ENCODE results near the gene STX7.

DNA sequence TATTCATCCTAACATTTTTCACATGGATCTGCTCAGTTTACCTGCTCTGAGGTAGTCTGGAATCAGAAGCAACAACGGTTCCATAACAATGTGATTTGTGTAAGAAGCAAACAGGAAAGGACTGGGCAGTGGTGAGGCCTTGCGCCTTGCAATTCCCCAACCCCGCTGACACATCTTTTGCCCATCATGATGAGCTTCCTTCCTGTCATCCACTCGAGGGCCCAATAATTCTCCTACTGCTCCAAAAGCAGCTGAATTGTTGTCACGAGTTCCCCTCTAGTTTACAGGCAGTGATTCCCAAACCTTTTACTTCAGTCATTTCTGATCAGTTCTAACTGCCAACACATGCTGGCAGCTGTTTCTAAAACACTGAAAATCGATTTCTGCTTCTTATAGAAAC is 22.9 kb downstream of the STX7 start:
- TF ChIP-seq, protein P1, sequence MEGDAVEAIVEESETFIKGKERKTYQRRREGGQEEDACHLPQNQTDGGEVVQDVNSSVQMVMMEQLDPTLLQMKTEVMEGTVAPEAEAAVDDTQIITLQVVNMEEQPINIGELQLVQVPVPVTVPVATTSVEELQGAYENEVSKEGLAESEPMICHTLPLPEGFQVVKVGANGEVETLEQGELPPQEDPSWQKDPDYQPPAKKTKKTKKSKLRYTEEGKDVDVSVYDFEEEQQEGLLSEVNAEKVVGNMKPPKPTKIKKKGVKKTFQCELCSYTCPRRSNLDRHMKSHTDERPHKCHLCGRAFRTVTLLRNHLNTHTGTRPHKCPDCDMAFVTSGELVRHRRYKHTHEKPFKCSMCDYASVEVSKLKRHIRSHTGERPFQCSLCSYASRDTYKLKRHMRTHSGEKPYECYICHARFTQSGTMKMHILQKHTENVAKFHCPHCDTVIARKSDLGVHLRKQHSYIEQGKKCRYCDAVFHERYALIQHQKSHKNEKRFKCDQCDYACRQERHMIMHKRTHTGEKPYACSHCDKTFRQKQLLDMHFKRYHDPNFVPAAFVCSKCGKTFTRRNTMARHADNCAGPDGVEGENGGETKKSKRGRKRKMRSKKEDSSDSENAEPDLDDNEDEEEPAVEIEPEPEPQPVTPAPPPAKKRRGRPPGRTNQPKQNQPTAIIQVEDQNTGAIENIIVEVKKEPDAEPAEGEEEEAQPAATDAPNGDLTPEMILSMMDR (IDR thresholded peaks at IDR 0.05; ENCODE audit: extremely low read depth in 1 of 2, insufficient read depth in 1 of 2, low read depth in 1 of 2, low read length in 2 of 2) = no peak
- no peak for TF ChIP-seq POLR2A (IDR thresholded peaks at IDR 0.05; ENCODE audit: low read depth, low read length)
- TF ChIP-seq, protein P2, sequence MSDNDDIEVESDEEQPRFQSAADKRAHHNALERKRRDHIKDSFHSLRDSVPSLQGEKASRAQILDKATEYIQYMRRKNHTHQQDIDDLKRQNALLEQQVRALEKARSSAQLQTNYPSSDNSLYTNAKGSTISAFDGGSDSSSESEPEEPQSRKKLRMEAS (IDR thresholded peaks at IDR 0.05; ENCODE audit: insufficient read depth, insufficient read length) = no peak
- no peak for TF ChIP-seq MYC (IDR thresholded peaks at IDR 0.05; ENCODE audit: low read depth, low read length)
- no peak for TF ChIP-seq EZH2 (IDR thresholded peaks at IDR 0.05; ENCODE audit: borderline replicate concordance, low read depth, low read length, severe bottlenecking)
- peak; percentile 14 for TF ChIP-seq POLR2AphosphoS5 (IDR thresholded peaks at IDR 0.05; ENCODE audit: insufficient read depth, low read depth, low read length)
- peak; percentile 52 for TF ChIP-seq FOS (IDR thresholded peaks at IDR 0.05; ENCODE audit: borderline replicate concordance, insufficient read depth, low read length)

Data from endothelial cell of umbilical vein (primary cell).